Measurements from ENCODE around the gene LHFPL2.

The LHFPL2 gene

DNA sequence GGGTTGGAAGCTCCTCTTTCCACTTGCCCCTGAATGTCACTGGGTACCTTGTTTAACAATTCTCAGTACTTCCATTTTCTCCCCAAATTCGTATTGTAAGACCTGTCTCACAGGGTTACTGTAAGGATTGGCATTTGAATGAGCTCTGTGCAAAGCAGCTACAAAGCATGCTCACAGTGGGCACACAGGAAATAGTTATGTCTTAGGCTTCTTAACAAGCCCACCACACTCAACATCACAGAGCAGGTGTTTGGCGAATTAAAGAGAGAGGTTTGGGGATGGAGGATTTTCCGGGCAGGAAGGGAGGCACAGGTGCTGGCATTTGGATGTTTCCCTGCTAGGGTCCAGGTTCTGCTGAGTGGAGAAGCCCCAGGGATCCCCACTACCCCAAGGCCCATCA, 17.0 kb upstream of the LHFPL2 start:
- TF ChIP-seq YY1 (IDR thresholded peaks at IDR 0.05; ENCODE audit: insufficient read depth, insufficient read length): no peak
- H3K9me3 ChIP-seq (ENCODE audit: insufficient read depth, low read length): no peaks in the 10 kb centered on the region

DNA sequence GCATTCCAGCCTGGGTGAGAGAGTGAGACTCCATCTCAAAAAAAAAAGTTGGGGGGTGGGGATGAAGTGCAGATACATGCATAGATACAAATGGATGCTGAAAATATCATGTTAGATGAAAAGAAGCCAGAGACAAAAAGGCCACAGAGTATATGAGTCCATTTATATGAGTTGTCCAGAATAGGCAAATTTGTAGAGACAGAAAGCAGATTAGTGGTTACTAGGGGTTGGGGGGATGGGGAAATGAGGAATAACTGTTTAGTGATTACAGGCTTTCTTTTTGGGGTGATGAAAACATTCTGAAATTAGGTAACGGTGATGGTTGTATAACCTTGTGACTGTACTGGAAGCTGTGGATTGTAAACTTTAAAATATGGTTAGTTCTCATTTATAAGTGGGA, 13.8 kb upstream of the LHFPL2 start:
- Histone ChIP-seq H3K9me3 (ENCODE audit: insufficient read depth, low read length) (no peaks in the 10 kb centered on the region), H3K36me3 (ENCODE audit: insufficient read depth, insufficient read length, low read length) (no peaks in the 10 kb centered on the region), H3K27me3 (ENCODE audit: insufficient read depth, insufficient read length) (no peaks in the 10 kb centered on the region), H3K9ac (ENCODE audit: insufficient read length, low read depth) (no peak overlapping the region), H3K4me3 (ENCODE audit: insufficient read length, low read depth) (no peak overlapping the region), H3K4me1 (ENCODE audit: insufficient read depth, insufficient read length) (no peaks in the 10 kb centered on the region)
- no peak for TF ChIP-seq ZNF274 (IDR thresholded peaks at IDR 0.05; ENCODE audit: low read depth, low read length)
- no peak for TF ChIP-seq SUZ12 (IDR thresholded peaks at IDR 0.05; ENCODE audit: extremely low read depth, insufficient read depth, insufficient read length)
- no peak for TF ChIP-seq YY1 (IDR thresholded peaks at IDR 0.05; ENCODE audit: insufficient read depth, insufficient read length)
- DNase-seq (ENCODE audit: low read depth, low spot score): no peak

More for the DNA sequence above, 17.0 kb upstream of the LHFPL2 start:
- Histone ChIP-seq H3K36me3 (ENCODE audit: insufficient read depth, insufficient read length, low read length) (no peaks in the 10 kb centered on the region), H3K9ac (ENCODE audit: insufficient read length, low read depth) (no peak overlapping the region), H3K27me3 (ENCODE audit: insufficient read depth, insufficient read length) (no peaks in the 10 kb centered on the region), H3K4me3 (ENCODE audit: insufficient read length, low read depth) (no peak overlapping the region), H3K4me1 (ENCODE audit: insufficient read depth, insufficient read length) (no peaks in the 10 kb centered on the region)
- DNase-seq (ENCODE audit: low read depth, low spot score): no peak

DNA sequence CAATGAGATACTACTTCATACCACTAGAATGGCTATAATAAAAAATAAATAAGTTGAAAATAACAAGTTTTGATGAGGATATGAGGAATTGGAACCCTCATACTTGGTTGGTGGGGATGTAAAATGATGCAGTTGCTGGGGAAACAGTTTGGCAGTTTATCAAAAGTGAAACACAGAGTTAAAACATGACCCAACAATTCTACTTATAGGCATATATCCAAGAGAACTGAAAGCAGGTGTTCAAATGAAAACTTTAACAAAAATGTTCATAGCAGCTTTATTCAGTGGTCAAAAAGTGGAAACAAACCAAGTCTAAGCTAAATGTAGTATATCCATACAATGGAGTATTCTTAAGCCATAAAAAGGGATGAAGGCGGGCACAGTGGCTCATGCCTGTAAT, 13.1 kb upstream of the LHFPL2 start:
- H3K27me3 ChIP-seq (ENCODE audit: insufficient read depth, insufficient read length): no peaks in the 10 kb centered on the region
- no peak for TF ChIP-seq YY1 (IDR thresholded peaks at IDR 0.05; ENCODE audit: insufficient read depth, insufficient read length)
- TF ChIP-seq SUZ12 (IDR thresholded peaks at IDR 0.05; ENCODE audit: extremely low read depth, insufficient read depth, insufficient read length): no peak
- no peak for TF ChIP-seq ZNF274 (IDR thresholded peaks at IDR 0.05; ENCODE audit: low read depth, low read length)
- DNase-seq (ENCODE audit: low read depth, low spot score): no peak

DNA sequence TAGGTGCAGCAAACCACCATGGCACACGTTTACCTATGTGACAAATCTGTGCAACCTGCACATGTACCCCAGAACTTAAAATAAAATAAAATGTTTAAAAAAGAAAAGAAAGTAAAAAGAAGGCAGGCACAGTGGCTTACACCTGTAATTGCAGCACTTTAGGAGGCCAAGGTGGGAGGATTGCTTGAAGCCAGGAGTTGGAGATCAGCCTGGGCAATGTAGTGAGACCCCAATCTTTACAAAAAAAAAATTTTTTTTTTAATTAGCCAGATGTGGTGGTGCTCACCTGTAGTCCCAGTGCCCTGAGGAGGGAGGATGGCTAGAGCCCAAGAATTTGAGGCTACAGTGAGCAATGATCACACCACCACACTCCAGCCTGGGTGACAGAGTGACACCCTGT, 12.5 kb upstream of the LHFPL2 start:
- TF ChIP-seq ZNF274 (IDR thresholded peaks at IDR 0.05; ENCODE audit: low read depth, low read length): no peak
- TF ChIP-seq YY1 (IDR thresholded peaks at IDR 0.05; ENCODE audit: insufficient read depth, insufficient read length): no peak
- TF ChIP-seq SUZ12 (IDR thresholded peaks at IDR 0.05; ENCODE audit: extremely low read depth, insufficient read depth, insufficient read length): no peak
- H3K4me3 ChIP-seq (ENCODE audit: insufficient read length, low read depth): no peak overlapping the region
- H3K36me3 ChIP-seq (ENCODE audit: insufficient read depth, insufficient read length, low read length): no peaks in the 10 kb centered on the region
- no peaks in the 10 kb centered on the region for H3K27me3 ChIP-seq (ENCODE audit: insufficient read depth, insufficient read length)
- no peak for DNase-seq (ENCODE audit: low read depth, low spot score)
- H3K4me1 ChIP-seq (ENCODE audit: insufficient read depth, insufficient read length): no peaks in the 10 kb centered on the region
- no peaks in the 10 kb centered on the region for H3K9me3 ChIP-seq (ENCODE audit: insufficient read depth, low read length)
- no peak overlapping the region for H3K9ac ChIP-seq (ENCODE audit: insufficient read length, low read depth)

More for the DNA sequence above, 13.1 kb upstream of the LHFPL2 start:
- H3K9me3 ChIP-seq (ENCODE audit: insufficient read depth, low read length): no peaks in the 10 kb centered on the region
- H3K4me3 ChIP-seq (ENCODE audit: insufficient read length, low read depth): no peak overlapping the region
- H3K9ac ChIP-seq (ENCODE audit: insufficient read length, low read depth): no peak overlapping the region
- H3K4me1 ChIP-seq (ENCODE audit: insufficient read depth, insufficient read length): no peaks in the 10 kb centered on the region
- no peaks in the 10 kb centered on the region for H3K36me3 ChIP-seq (ENCODE audit: insufficient read depth, insufficient read length, low read length)

DNA sequence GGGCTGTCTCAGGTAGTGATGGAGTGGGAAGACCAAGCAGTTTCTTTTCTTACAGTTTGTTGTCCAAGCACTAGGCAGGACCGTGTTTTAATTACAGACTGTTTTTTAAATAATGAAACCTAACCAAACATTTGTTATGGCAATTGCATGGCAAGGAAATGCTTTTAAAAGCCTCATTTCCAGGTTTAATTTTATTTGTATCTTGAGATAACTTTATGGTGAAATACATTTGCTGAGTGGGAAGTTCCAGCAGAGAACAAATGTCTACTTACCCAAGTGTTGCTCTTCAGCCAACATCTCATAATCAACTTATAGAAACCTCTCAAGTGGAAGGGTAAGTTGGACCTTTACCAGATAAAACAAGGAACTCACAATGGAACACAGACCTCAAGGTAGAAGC, 11.8 kb upstream of the LHFPL2 start:
- H3K27me3 ChIP-seq (ENCODE audit: insufficient read depth, insufficient read length): no peaks in the 10 kb centered on the region
- H3K36me3 ChIP-seq (ENCODE audit: insufficient read depth, insufficient read length, low read length): no peaks in the 10 kb centered on the region
- TF ChIP-seq ZNF274 (IDR thresholded peaks at IDR 0.05; ENCODE audit: low read depth, low read length) (no peak), YY1 (IDR thresholded peaks at IDR 0.05; ENCODE audit: insufficient read depth, insufficient read length) (no peak)
- H3K9ac ChIP-seq (ENCODE audit: insufficient read length, low read depth): no peak overlapping the region
- no peak for DNase-seq (ENCODE audit: low read depth, low spot score)
- no peaks in the 10 kb centered on the region for H3K9me3 ChIP-seq (ENCODE audit: insufficient read depth, low read length)
- no peak overlapping the region for H3K4me3 ChIP-seq (ENCODE audit: insufficient read length, low read depth)
- H3K4me1 ChIP-seq (ENCODE audit: insufficient read depth, insufficient read length): no peaks in the 10 kb centered on the region

DNA sequence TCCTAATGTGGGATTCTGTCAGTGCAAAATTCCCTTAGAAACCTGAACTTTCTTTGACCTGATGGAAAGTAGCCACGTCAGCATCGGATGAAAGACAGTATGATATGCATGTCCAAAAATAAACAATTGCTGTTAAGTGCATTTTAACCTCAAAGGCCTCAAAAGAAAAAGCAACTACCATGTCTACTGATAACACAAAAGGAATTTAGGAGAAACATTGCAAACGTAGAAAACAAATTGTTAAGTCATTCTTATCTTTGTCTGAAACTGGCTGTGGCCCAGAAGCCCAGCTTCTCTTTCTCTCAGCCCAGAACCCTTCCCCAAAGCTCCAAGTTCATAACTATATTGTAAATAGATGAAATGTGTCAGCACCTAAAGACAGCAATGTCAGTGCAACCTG, 11.1 kb upstream of the LHFPL2 start:
- H3K9ac ChIP-seq (ENCODE audit: insufficient read length, low read depth): no peak overlapping the region
- DNase-seq (ENCODE audit: low read depth, low spot score): no peak
- no peaks in the 10 kb centered on the region for H3K9me3 ChIP-seq (ENCODE audit: insufficient read depth, low read length)
- H3K4me1 ChIP-seq (ENCODE audit: insufficient read depth, insufficient read length): no peaks in the 10 kb centered on the region
- no peaks in the 10 kb centered on the region for H3K27me3 ChIP-seq (ENCODE audit: insufficient read depth, insufficient read length)
- no peak overlapping the region for H3K4me3 ChIP-seq (ENCODE audit: insufficient read length, low read depth)
- TF ChIP-seq YY1 (IDR thresholded peaks at IDR 0.05; ENCODE audit: insufficient read depth, insufficient read length) (no peak), ZNF274 (IDR thresholded peaks at IDR 0.05; ENCODE audit: low read depth, low read length) (no peak), SUZ12 (IDR thresholded peaks at IDR 0.05; ENCODE audit: extremely low read depth, insufficient read depth, insufficient read length) (no peak)
- no peaks in the 10 kb centered on the region for H3K36me3 ChIP-seq (ENCODE audit: insufficient read depth, insufficient read length, low read length)

DNA sequence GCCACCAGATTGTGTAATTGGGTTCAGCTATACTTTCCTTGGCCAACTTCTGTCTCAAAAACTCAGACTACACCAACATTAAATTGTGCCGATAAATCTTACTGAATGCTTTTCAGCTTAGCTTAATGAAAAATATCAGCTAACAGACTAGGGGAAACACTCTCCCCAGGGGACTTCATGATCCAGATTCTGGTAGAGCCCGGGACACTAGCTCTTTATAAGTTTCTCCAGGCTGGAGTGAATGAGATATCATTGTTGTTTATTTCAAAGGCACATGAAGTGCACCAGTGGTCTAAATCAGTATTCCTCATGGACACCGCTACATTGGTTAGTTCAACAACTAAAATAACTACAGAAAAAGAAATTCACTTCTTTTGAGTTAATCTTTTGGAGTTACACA, 10.5 kb upstream of the LHFPL2 start:
- Histone ChIP-seq H3K27me3 (ENCODE audit: insufficient read depth, insufficient read length) (no peaks in the 10 kb centered on the region), H3K4me1 (ENCODE audit: insufficient read depth, insufficient read length) (no peaks in the 10 kb centered on the region), H3K4me3 (ENCODE audit: insufficient read length, low read depth) (no peak overlapping the region), H3K9me3 (ENCODE audit: insufficient read depth, low read length) (no peaks in the 10 kb centered on the region), H3K9ac (ENCODE audit: insufficient read length, low read depth) (no peak overlapping the region), H3K36me3 (ENCODE audit: insufficient read depth, insufficient read length, low read length) (no peaks in the 10 kb centered on the region)
- DNase-seq (ENCODE audit: low read depth, low spot score): no peak
- TF ChIP-seq SUZ12 (IDR thresholded peaks at IDR 0.05; ENCODE audit: extremely low read depth, insufficient read depth, insufficient read length) (no peak), ZNF274 (IDR thresholded peaks at IDR 0.05; ENCODE audit: low read depth, low read length) (no peak), YY1 (IDR thresholded peaks at IDR 0.05; ENCODE audit: insufficient read depth, insufficient read length) (no peak)

DNA sequence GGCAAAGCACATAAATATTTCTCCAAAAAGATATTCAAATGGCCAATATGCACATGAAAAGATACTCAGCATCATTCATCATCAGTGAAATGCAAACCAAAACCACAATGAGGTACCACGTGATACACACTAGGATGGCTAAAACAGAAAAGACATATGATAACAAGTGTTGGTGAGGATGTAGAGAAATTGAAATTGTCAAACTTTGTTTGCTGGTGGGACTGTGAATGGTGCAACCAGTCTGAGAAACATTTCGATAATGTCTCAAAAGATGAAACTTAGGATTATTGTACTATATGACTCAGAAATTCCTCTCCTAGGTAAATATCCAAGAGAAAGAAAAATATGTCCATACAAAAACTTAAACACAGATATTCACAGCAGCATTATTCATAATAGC, 8.6 kb upstream of the LHFPL2 start:
- H3K9ac ChIP-seq (ENCODE audit: insufficient read length, low read depth): no peak overlapping the region
- DNase-seq (ENCODE audit: low read depth, low spot score): no peak
- H3K4me3 ChIP-seq (ENCODE audit: insufficient read length, low read depth): no peak overlapping the region
- no peaks in the 10 kb centered on the region for H3K9me3 ChIP-seq (ENCODE audit: insufficient read depth, low read length)
- TF ChIP-seq ZNF274 (IDR thresholded peaks at IDR 0.05; ENCODE audit: low read depth, low read length) (no peak), SUZ12 (IDR thresholded peaks at IDR 0.05; ENCODE audit: extremely low read depth, insufficient read depth, insufficient read length) (no peak), YY1 (IDR thresholded peaks at IDR 0.05; ENCODE audit: insufficient read depth, insufficient read length) (no peak)
- no peaks in the 10 kb centered on the region for H3K27me3 ChIP-seq (ENCODE audit: insufficient read depth, insufficient read length)
- no peaks in the 10 kb centered on the region for H3K36me3 ChIP-seq (ENCODE audit: insufficient read depth, insufficient read length, low read length)
- no peaks in the 10 kb centered on the region for H3K4me1 ChIP-seq (ENCODE audit: insufficient read depth, insufficient read length)
